CD8-positive, alpha-beta memory T cell (primary cell): ENCODE results near the gene PTGFR. TPM values are rescaled to one million over a fixed set of nuclear protein-coding genes. Genes with fewer than 3 reads are reported as not detected.
A peak's percentile ranks its signal among the peaks of the same experiment; 100 is the strongest.

Source experiments
- CTCF ChIA-PET: fragments of 350-600 bp; sonication (Branson Sonifier 250); formaldehyde crosslinking; loops from one replicate; lab custom pipeline; 2021; ENCODE audit warnings: antibody characterized with exemption; lab: Charles Lee
- POLR2A ChIA-PET: fragments of 350-600 bp; sonication (Branson Sonifier 250); formaldehyde crosslinking; loops from one replicate; lab custom pipeline; 2021; ENCODE audit warnings: antibody characterized with exemption; lab: Charles Lee
- DNase-seq, 5 donors: peaks; one replicate each; pipeline versions ENCODE4 v3.0.0 to v3.0.0-alpha.2; 2020 to 2022; ENCODE audit warnings: mixed read lengths in 1 of 5
- H3K27ac ChIP-seq: one replicate; pipeline ENCODE4 v1.7.0; 2013; ENCODE audit warnings: low read depth, mild to moderate bottlenecking, low read length, moderate library complexity
- H3K27me3 ChIP-seq: 2 replicates; pipeline ENCODE4 v1.7.0; 2013; ENCODE audit warnings: low read length, mild to moderate bottlenecking; ENCODE audit not compliant: insufficient read depth, poor library complexity, severe bottlenecking
- H3K36me3 ChIP-seq: 2 replicates; pipeline ENCODE4 v1.7.0; 2013; ENCODE audit warnings: mild to moderate bottlenecking, low read length, moderate library complexity; ENCODE audit not compliant: insufficient read depth
- H3K4me1 ChIP-seq: 2 replicates; pipeline ENCODE4 v1.7.0; 2013; ENCODE audit warnings: mild to moderate bottlenecking, low read length, moderate library complexity; ENCODE audit not compliant: insufficient read depth
- H3K4me3 ChIP-seq: 2 replicates; pipeline ENCODE4 v1.7.0; 2013; ENCODE audit warnings: mild to moderate bottlenecking, low read length
- H3K9me3 ChIP-seq: 2 replicates; pipeline ENCODE4 v1.7.0; 2013; ENCODE audit warnings: mild to moderate bottlenecking, low read length
- H3K27ac Mint-ChIP-seq, 8 donors: one replicate each; pipeline ENCODE4 v1.8.0; 2020 to 2021; ENCODE audit warnings: mixed read lengths in 8 of 8, mild to moderate bottlenecking in 6 of 8, inconsistent platforms in 3 of 8, moderate library complexity in 3 of 8
- H3K27me3 Mint-ChIP-seq, 2 donors: one replicate each; pipeline ENCODE4 v1.8.0; 2020 to 2021; ENCODE audit warnings: mixed read lengths in 2 of 2, mild to moderate bottlenecking in 1 of 2, moderate library complexity in 1 of 2
- H3K36me3 Mint-ChIP-seq, 3 donors: one replicate each; pipeline ENCODE4 v1.8.0; 2020 to 2021; ENCODE audit warnings: mixed read lengths in 3 of 3, inconsistent platforms in 1 of 3, mild to moderate bottlenecking in 1 of 3
- H3K4me1 Mint-ChIP-seq, 3 donors: one replicate each; pipeline ENCODE4 v1.8.0; 2020 to 2021; ENCODE audit warnings: mixed read lengths in 3 of 3, inconsistent platforms in 1 of 3, mild to moderate bottlenecking in 1 of 3
- H3K4me3 Mint-ChIP-seq, 7 donors: one replicate each; pipeline ENCODE4 v1.8.0; 2020 to 2021; ENCODE audit warnings: mixed read lengths in 7 of 7, mild to moderate bottlenecking in 6 of 7, moderate library complexity in 4 of 7, inconsistent platforms in 2 of 7
- H3K9me3 Mint-ChIP-seq, 5 donors: one replicate each; pipeline ENCODE4 v1.8.0; 2020 to 2022; ENCODE audit warnings: mixed read lengths in 5 of 5, mild to moderate bottlenecking in 3 of 5, moderate library complexity in 2 of 5, inconsistent platforms in 1 of 5
- polyA plus RNA-seq: library from polyadenylated mRNA; unstranded; fragments of 300-500 nt; fragmentation: Illumina TruSeq; gene quantifications from one replicate; pipeline ENCODE4 v1.2.3, GENCODE V29; 2021
- total RNA-seq, 2 experiments: library from RNA; stranded (reverse); gene quantifications; one replicate each; pipeline ENCODE4 v1.2.3, GENCODE V29; 2021

PTGFR gene
- total and polyA plus RNA-seq, 3 experiments from 2014 or later = not detected

- H3K4me1 Mint-ChIP-seq = no peaks in the 10 kb centered on the region
- no peaks in the 10 kb centered on the region for H3K27me3 Mint-ChIP-seq
- Histone ChIP-seq H3K27ac (no peak overlapping the region), H3K36me3 (no peaks in the 10 kb centered on the region), H3K9me3 (no peaks in the 10 kb centered on the region), H3K4me3 (no peak overlapping the region), H3K27me3 (no peaks in the 10 kb centered on the region), H3K4me1 (no peaks in the 10 kb centered on the region)
- no peak overlapping the region for H3K27ac Mint-ChIP-seq
- H3K9me3 Mint-ChIP-seq = peaks cover 0 to under 1% (median under 1%) of the 10 kb centered on the region in 5 donors
- DNase-seq = no peak
- H3K36me3 Mint-ChIP-seq = no peaks in the 10 kb centered on the region
- no peak overlapping the region for H3K4me3 Mint-ChIP-seq
- ChIA-PET CTCF (no interaction called here), POLR2A (no interaction called here)
Measured at GRCh38 chr1:78570539-78570938, 79.8 kb downstream of the PTGFR start.

GRCh38 chr1:78577257-78578100 lies 86.7 kb downstream of the PTGFR start:
- H3K27ac Mint-ChIP-seq = no peak overlapping the region
- POLR2A ChIA-PET = no interaction called here

GRCh38 chr1:78586572-78586971 lies 95.8 kb downstream of the PTGFR start:
- peaks cover 2 to 14% of the 10 kb centered on the region in 2 donors for H3K27me3 Mint-ChIP-seq
- Histone ChIP-seq H3K4me1 (no peaks in the 10 kb centered on the region), H3K27ac (no peak overlapping the region), H3K4me3 (no peak overlapping the region), H3K9me3 (no peaks in the 10 kb centered on the region), H3K27me3 (no peaks in the 10 kb centered on the region), H3K36me3 (no peaks in the 10 kb centered on the region)
- H3K9me3 Mint-ChIP-seq = peaks cover 0 to 2% (median 0%) of the 10 kb centered on the region in 5 donors
- no peaks in the 10 kb centered on the region for H3K36me3 Mint-ChIP-seq
- H3K4me3 Mint-ChIP-seq = no peak overlapping the region
- no peak for DNase-seq
- ChIA-PET CTCF (no interaction called here), POLR2A (no interaction called here)
- peak overlapping the region in 1 of 8 donors; percentile 32 for H3K27ac Mint-ChIP-seq
- no peaks in the 10 kb centered on the region for H3K4me1 Mint-ChIP-seq

More at GRCh38 chr1:78577257-78578100, 86.7 kb downstream of the PTGFR start:
- DNase-seq = no peak
- Histone ChIP-seq H3K27me3 (no peaks in the 10 kb centered on the region), H3K36me3 (no peaks in the 10 kb centered on the region), H3K27ac (no peak overlapping the region), H3K4me3 (no peak overlapping the region), H3K4me1 (no peaks in the 10 kb centered on the region), H3K9me3 (no peaks in the 10 kb centered on the region)
- Mint-ChIP-seq H3K27me3 (peaks cover 0 to 4% of the 10 kb centered on the region in 2 donors), H3K4me3 (no peak overlapping the region), H3K36me3 (no peaks in the 10 kb centered on the region), H3K4me1 (no peaks in the 10 kb centered on the region), H3K9me3 (no peaks in the 10 kb centered on the region)
- CTCF ChIA-PET = no interaction called here

GRCh38 chr1:78587211-78587610 lies 96.4 kb downstream of the PTGFR start:
- Mint-ChIP-seq H3K36me3 (no peaks in the 10 kb centered on the region), H3K27me3 (peaks cover 2 to 15% of the 10 kb centered on the region in 2 donors), H3K9me3 (peaks cover 0 to 2% (median 0%) of the 10 kb centered on the region in 5 donors), H3K4me3 (no peak overlapping the region), H3K27ac (no peak overlapping the region), H3K4me1 (no peaks in the 10 kb centered on the region)
- Histone ChIP-seq H3K27ac (no peak overlapping the region), H3K9me3 (no peaks in the 10 kb centered on the region), H3K4me1 (no peaks in the 10 kb centered on the region), H3K36me3 (no peaks in the 10 kb centered on the region), H3K4me3 (no peak overlapping the region), H3K27me3 (no peaks in the 10 kb centered on the region)
- no peak for DNase-seq
- POLR2A ChIA-PET = no interaction called here
- CTCF ChIA-PET = no interaction called here

Other genes starting within 250 kb of the PTGFR start
- gene IFI44L, start 129.5 kb downstream of the PTGFR start, total RNA-seq = 1 to 10 TPM; 1.4 to 2.3 TPM
- gene IFI44L, start 129.5 kb downstream of the PTGFR start, polyA plus RNA-seq = 12.7 TPM
- gene IFI44, start 158.9 kb downstream of the PTGFR start, total RNA-seq = 1 to 10 TPM; 6.6 to 7.6 TPM
- 29.8 TPM for gene IFI44, start 158.9 kb downstream of the PTGFR start, polyA plus RNA-seq